GM20000 (cell line): Measurements from ENCODE around the gene KDM1B.
"Not testable (repeated sequence)": the region's sequence is repeated elsewhere in the genome, so short reads cannot be mapped to it uniquely, and the experiment has no call there.

ENCODE experiments used
- DNase-seq: peaks from one replicate; pipeline ENCODE4 v3.0.0; 2012; ENCODE audit warnings: low spot score
- CTCF ChIP-seq: IDR thresholded peaks from 2 replicates; pipeline ENCODE4 v1.5.1; 2012; ENCODE audit warnings: mild to moderate bottlenecking, control low read depth; ENCODE audit errors: extremely low read depth, missing control alignments

KDM1B gene

GRCh38 chr6:18192026-18192425 is 36.8 kb downstream of the KDM1B start:
- DNase-seq: no peak
- TF ChIP-seq CTCF: no peak

- TF ChIP-seq CTCF: no peak
- DNase-seq: no peak
Observed at GRCh38 chr6:18203786-18204185, 48.6 kb downstream of the KDM1B start.

GRCh38 chr6:18204691-18205090 is 49.5 kb downstream of the KDM1B start:
- no peak for DNase-seq
- TF ChIP-seq CTCF: no peak

- no peak for TF ChIP-seq CTCF
- DNase-seq: no peak
Observed at GRCh38 chr6:18206591-18206990, 51.4 kb downstream of the KDM1B start.

GRCh38 chr6:18207438-18207837 is 52.2 kb downstream of the KDM1B start:
- DNase-seq: no peak
- no peak for TF ChIP-seq CTCF

GRCh38 chr6:18207949-18208348 is 52.7 kb downstream of the KDM1B start:
- TF ChIP-seq CTCF: no peak
- DNase-seq: no peak

- not testable (repeated sequence) for DNase-seq
Observed at GRCh38 chr6:18208778-18209177, 53.6 kb downstream of the KDM1B start.

- no peak for TF ChIP-seq CTCF
- DNase-seq: no peak
Observed at GRCh38 chr6:18209539-18210197, 54.4 kb downstream of the KDM1B start.
